Activated CD4-positive, alpha-beta T cell treated with anti-CD3 and anti-CD28 coated beads, Interleukin-2, amount 50 U/mL, for 16 hours (primary cell): ENCODE measurements around the gene TEAD3.
"Not testable (repeated sequence)": the region's sequence is repeated elsewhere in the genome, so short reads cannot be mapped to it uniquely, and the experiment has no call there.

Experiments
- DNase-seq: peaks from one replicate; pipeline ENCODE4 v3.0.0-alpha.2; 2020

TEAD3 gene

DNA sequence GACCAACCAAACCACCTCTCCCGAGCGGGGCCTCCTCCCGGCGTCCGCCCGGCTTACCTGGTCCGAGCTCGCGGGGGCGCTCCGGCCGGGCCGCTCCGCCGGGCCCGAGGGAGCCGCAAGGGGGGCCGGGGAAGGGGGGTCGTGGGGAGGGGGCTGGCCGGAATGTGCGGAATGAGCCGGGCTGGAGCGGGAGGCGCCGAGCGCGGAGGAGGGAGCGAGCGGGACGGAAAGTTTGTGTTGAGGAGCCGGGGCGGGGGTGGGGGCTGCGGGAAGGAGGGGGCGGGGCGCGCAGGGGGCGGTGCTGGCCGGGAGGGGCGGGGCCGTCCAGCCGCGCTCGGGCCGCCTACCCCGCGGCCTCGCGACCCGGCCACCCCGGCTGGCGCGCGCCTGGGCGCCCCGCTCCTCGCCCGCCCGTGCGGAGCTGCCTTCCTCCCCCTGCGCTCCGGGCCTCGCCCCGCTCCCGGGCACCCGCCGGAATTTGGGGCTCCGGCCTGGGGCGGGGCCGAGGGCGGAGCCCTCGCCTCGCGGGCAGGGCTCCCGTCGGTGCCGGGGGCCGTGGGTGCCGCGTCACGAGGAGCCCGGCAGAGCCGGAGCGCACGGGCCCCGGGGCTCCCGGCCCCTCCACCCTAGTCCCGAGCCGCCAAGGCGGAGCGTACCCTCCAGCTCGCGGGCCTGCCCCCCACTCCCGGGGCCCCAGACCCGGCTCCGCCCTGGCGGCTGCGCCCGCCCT, at the start of gene TEAD3:
Gene TEAD3 (minus strand): TSS at position 239 of the 730 bp plus-strand sequence.
- DNase-seq, result no peak

DNA sequence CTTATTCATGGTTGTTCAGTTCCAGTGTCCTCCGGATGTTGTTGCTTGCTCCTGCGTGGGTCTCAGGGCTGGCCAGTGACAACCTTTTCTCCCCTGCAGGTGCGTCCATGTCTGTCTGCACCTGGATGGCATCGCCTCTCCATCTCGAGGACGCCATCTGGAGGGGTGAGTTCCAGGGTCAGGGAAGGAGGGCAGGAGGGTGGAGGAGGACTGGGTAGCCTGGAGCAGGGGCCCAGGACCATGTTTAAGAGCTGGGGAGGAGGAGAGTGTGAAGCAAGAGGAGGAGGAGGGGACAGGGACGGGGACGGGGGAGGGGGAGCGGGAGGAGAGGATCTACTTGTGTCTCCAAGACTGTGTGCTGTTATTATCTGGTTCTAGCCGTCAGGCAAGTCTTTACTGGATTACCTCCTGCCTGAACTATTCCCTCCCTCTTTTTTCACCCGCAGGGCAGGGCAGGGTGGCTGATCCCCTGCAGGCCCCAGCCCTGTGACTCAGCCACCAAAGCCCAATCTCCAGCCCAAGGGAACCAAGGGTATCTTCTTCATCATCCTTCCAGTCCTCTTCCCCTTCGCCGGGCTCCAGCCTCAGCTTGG, 48.0 kb upstream of the TEAD3 start:
- DNase-seq, result no peak

DNA sequence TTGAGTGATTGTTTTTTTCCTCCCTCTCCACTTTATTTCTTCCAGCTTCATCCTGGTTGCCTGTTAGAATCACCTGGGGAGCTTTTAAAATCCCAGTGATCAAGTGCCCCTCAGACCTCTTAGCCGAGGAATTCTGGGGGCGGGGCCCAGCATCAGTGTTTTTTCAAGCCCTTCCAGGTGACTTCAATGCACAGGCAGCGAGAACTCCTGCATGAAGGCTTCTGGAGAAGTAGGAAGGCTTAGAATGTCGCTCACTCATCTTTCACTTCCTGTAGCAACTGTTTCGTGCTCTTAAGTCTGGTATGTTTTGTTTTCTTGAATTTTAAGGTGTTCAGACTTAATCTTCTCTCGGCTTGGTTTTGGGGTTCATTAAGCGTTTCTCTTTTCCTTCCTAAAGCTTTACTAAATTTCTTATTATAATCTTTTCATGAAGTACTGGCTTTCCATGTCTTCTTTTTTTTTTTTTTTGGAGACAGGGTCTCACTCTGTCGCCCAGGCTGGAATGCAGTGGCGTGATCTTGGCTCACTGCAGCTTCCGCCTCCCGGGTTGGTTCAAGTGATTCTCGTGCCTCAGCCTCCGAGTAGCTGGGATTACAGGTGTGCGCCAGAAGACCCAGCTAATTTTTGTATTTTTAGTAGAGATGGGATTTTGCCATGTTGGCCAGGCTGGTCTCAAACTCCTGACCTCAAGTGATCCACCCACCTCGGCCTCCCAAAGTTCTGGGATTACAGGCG, 46.7 kb upstream of the TEAD3 start:
- no peak for DNase-seq

DNA sequence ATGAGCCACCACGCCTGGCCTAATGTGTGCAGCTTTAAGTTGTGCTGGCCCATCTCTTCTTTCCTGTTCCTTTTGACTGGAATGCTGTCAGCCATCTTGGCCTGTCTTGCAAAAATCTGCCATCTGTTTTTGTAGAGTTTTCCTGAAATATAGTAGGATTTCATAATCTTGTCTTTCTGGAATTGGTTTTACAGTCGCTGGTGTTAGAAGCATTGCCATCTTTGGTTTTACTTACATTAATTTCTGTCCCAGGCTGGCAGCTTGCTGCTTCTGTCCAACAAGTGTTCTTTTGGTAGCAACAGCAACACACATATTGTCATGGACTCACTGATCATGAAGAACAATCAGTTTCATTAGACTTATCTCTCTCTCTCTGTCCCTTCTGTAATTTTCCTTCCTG, 45.0 kb upstream of the TEAD3 start:
- DNase-seq, result no peak

DNA sequence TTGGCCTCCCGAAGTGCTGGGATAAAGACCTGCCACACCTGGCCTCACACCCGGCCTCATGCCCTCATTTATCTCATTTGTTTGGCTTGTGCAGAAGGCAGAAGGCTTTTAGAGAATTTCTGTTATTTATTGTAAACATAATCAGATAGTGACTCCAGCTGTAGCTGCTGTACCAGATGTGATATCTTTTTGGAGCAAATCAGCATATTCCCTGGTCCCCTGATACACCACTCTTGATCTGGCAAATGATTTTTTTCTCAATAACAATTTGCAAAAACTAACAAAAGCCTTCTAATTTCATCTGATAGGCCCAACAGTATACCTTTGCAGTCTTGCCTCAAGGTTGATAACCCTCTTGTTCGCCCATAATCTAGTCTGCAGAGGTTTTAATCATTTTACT, 42.3 kb upstream of the TEAD3 start:
- DNase-seq, result no peak

DNA sequence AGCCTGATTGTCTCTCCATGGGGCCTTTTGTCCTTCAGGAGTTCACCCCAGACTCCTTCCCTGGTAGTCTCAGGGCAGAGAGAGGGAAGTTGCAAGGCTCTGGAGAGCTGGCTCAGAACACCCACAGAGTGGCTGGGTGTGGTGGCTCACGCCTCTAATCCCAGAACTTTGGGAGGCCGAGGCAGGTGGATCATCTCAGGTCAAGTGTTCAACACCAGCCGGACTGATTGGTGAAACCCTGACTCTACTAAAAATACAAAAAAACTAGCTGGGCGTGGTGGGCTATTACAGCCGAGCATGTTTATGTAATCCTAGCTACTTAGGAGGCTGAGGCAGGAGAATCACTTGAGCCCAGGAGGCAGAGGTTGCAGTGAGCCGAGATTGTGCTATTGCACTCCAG, 39.0 kb upstream of the TEAD3 start:
- DNase-seq, result not testable (repeated sequence)

DNA sequence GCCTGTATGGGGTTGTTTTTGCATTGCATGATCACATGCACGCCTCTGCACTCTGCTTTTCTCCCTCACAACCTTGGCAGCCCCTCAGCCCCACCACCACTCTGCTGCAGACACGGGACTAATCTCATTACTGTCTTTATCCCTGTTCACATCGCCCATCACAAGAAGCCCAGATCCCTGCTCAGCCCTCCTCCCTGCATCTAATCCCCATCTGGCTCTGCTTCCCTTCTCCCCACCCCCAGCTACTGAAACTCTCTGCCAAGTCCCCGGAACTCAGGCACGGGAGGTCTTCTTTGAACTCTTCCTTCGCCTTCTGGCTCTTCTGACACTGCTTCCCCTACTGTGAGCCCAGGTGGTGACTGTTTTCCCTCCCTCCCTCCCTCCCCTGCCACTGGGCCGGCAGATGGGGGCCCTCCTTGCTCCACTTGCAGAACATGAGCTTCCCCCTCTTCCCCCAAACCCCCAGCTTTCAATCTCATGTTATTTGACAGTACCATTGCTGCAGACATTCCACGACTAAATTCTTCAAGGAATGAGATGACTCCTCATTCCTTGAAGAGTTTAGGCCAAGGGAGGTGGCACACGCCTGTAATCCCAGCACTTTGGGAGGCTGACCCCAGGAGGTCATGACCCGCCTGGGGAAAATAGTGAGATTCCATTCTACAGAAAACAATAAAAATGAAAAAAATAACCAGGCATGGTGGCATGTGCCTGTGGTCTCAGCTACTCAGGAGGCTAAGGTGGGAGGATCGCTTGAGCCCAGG, 37.7 kb upstream of the TEAD3 start:
- DNase-seq, result no peak

DNA sequence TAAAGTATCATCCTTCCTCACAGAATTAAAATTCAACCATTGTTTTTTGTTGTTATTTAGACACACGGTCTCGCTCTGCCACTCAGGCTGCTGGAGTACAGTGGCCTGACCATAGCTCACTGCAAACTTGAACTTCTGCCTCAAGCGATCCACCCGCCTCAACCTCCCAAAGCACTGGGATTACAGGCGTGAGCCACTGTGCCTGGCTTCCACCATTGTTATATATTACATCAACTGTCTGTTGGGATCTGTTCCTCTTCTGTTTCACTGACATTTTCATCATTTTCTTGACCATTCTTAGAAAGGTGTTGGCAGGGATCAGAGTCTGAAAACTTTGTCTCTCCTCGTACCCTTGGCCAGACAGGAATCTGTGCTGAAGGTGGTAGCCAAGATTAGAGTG, 37.1 kb upstream of the TEAD3 start:
- no peak for DNase-seq

DNA sequence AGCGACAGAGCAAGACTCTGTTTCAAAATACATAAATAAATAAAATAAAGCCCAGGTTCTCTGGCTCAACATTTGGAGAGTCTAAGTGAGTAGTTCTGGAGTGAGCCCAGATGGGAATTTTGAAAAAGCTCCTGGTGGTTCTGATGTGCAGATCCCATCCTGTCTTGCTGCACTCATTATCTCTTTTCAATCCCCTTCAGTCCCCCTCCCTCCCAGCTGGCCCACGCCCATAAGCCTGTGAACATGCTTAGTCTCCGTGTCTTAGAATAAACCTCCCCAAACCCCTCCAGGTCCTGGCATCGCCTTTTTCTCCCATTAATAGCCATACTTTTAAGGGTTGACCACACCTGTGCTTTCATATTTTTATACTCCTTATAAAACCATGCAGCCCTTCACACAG, 35.2 kb upstream of the TEAD3 start:
- DNase-seq, result no peak

DNA sequence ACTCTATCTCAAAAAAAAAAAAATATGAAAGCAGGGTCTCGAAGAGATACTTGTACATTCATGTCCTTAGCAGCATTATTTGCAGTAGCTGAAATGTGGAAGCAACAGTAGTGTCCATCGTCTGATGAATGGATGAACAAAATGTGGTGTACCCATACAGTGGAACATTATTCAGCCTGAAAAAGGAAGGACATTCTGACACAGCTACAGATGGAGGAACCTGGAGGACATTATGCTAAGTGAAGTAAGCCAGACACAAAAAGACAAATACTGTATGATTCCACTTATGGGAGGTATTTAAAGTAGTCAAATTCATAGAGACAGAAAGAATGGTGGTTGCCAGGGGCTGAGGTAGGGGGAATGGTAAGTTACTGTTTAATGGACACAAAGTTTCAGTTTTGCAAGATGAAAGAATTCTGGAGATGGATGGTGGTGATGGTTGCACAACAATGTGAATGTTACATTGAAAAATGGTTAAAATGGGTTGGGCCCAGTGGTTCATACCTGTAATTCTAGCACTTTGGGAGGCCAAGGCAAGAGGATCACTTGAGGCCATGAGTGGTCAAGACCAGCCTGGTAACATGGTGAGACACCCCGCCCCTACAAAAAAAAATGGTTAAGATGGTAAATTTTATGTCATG, 27.6 kb upstream of the TEAD3 start:
- DNase-seq, result no peak

DNA sequence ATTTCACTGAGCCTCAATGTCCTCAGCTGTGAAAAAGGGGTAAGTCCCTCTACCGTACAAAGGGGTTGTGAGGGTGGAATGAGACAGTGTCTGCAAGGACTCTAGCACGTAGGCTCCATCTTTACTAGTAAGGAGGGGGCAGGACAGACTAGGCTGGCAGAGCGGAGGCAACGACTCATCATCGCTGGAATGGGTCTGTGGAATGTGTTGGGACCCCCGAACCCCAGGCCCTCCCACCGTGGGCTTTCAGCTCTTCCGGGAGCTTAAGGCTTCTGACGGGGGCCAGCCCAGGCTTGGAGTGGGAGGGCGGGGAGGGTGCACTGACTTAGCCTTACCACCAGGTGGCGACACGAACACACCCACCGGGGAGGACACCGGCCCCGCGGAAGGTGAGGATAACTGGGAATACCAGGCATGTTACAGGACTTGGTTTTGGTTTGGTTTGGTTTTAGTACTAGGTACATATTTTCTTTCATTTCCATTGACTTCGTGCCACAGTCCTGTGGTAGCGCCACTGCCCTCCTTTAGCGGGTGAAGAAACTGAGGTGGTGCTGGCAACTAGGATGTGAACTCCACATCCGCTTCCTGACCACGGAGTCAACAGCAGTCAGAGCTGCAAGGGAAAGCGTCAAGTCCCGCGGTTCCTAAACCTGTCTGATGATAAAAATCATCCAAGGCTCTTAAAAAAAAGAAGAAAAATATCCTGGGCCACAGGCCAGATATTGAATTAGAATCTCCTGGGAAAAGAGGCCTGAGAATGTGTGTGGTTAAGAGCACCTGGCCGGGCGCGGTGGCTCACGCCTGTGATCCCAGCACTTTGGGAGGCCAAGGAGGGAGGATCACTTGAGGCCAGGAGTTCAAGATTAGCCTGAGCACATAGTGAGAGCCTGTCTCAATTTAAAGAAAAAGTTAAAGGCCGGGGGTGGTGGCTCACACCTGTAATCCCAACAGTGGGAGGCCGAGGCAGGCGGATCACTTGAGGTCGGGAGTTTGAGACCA, 26.1 kb upstream of the TEAD3 start:
- DNase-seq, result peak; percentile 75

DNA sequence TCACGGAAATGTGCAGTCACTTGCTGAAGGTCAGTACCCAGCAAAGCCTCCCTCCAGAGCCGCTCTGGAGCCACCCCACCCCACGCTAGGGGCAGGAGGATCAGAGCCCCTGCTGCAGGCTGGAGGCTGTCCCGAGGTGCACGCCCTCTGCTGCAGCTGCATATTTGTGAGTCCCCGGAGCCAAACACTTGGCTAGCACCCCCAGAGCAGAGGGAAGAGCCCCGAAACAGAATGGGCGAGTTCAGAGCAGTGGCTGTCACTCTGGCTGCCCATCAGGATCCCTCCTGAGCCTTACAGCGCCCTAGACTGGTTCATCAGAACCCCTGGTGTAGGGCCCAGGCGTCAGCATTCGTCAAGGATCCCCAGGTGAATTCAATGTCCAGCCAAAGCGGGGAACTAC, 25.3 kb upstream of the TEAD3 start:
- no peak for DNase-seq

DNA sequence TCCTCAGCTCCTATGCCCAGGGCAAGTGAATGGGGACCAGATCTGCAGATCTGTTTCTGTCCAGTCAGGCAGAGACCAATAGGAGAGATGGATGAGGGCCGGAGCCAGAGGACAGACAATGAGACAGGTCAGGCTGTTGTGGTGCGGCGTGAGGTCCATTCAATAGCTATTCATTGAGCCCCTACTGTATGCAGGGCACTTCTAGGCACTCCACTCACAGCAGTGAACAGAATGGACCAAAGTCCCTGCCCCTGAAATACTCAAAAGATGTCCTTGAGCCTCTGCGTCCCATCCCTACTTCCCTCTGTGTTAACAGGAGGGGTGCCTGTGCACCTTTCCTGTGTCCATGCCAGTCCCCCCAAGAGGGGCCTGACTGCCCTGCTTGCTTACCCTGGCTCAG, 24.4 kb upstream of the TEAD3 start:
- DNase-seq, result no peak

DNA sequence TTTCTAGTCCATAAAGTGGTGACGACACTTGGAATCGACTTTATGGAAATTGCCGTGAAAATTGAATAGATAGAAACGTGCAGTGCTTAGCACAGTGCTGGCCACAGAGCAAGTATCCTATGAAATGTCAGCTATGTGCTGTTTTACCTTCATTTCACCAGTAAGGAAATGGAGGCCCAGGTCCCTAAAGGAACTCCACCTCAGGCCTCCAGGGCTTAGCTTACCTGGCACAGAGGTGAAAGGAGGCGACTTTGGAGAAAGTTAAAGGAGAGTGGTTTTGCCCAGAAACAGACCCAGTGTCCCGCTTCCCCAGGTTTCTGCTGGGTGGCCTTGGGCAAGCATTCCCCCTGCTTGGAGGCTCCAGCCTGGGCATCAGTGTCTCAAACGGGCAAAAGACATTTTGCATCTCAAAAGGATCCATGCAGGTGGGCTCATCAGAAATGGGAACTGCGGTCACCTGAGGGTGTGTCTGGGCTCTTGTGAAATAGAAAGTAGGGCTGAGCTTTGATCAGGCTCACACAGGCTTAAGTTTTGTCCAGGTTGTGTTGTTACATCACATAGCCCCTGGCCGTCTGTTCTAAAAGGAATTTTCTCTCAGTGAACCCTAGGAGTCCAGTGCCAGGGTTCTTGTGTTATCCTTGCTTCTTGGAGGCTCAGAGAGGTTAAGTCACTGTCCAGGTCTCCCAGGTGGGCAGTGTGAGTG, 22.6 kb upstream of the TEAD3 start:
- no peak for DNase-seq

DNA sequence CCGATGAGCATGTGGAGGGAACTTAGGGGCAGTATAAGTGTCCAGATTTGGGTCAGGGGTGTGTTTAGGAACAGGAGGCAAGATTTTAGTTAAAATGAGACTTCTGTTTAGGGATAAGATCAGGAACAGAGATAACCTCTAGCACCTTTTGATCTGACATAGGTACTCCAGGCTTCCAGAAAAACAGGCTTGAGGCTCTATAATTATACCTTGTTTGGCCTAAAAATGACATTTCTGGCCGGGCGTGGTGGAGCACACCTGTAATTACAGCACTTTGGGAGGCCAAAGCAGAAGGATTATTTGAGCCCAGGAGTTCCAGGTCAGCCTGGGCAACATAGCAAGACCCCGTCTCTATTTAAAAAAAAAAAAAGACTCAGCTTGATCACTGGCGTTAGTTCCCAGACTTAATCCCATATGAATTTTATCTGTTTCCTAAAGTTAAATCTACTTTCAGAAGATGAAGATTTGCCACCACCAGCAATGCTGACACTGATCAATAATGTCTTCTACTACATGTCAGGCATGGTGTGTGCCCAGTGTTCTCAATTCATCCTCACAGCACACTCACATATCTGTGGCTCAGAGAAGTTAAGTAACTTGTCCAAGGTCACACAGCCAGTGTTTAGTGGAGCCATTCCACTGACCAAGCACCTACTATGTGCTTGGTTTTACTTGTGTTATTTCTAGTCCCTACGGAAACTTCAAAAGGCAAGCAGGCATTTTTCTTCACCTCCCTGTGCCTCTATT, 21.9 kb upstream of the TEAD3 start:
- DNase-seq, result no peak

DNA sequence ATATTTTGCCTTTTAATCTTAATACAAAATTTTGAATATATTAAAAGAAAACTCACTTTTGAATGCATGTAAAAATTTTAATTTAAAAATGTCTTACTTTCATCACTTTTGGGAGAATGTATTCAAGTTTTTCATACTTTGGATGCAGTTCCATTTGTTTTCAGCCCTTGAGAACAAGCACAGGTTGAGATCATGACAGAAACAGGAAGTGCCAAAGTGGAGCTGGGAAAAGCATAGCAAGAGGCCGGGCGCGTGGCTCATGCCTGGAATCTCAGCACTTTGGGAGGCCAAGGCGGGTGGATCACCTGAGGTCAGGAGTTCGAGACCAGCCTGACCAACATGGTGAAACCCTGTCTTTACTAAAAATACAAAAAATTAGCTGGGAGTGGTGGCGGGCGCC, 21.1 kb upstream of the TEAD3 start:
- DNase-seq, result not testable (repeated sequence)

DNA sequence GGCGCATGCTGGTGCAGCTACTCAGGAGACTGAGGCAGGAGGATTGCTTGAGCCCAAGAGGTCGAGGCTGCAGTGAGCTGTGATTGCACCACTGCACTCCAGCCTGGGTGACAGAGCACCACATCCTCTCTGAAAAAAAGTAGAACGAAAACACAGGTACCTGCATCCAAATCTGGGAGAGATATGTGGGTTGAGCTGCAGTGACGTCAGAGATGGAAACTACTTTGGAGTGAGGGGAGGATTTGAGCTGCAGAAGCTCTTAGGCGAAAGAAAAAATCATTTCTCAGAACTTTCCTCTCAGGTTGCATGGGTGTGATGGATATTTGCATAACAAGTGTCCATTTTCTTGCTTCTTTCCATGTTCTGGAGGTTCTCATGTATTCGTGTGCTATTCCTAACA, 19.8 kb upstream of the TEAD3 start:
- DNase-seq, result no peak

DNA sequence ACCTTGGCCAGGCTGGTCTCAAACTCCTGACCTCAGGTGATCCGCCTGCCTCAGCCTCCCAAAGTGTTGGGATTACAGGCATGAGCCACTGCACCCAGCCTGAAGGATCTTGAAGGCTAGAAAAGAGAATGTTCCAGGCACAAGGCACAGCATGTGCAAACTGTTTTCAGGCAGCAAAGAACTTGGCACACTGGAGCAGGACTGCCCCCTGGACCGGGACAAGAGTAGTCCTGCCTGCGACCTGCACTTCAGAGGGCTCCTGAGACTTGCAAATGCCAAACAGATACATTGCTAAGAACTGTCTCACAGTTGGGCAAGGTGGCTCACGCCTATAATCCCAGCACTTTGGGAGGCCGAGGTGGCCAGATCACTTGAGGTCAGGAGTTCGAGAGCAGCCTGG, 19.1 kb upstream of the TEAD3 start:
- not testable (repeated sequence) for DNase-seq

DNA sequence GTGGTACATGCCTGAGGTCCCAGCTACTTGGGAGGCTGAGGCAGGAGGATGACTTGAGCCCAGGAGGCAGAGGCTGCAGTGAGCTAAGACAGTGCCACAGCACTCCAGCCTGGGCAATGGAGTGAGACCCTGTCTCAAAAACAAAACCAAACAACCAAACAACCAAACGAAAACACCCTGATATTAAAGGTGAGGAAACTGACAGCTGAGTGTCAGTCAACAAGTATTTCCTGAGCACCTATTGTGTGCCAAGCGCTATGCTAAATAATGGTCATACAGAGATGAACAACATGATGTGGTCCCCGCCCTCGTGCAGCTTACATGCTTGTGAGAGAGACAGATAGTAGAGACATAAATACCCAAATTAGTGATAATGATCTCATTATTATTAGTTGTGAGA, 17.7 kb upstream of the TEAD3 start:
- DNase-seq, result no peak

DNA sequence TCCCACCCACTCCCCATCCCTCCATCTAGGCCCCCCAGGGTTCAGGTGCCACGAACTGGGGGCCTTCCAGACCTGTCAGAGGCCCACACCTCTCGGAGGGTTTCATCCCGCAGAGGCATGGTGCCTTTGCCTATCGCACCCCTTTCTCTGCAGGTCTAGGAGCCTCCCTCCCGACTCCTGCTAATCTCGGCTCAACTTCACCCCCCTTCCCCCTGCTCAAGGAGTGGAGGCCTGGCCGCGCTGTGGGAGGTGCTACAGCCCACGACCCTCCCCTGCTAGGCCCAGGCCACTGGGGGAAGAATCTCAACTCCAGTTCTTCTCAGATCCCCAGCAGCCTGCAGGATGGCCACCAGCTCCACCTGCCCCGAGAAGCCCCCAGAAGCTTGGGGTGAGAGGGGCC, 15.9 kb upstream of the TEAD3 start, which contains the start of gene TULP1:
Gene TULP1 (minus strand): TSS at position 157 of the 400 bp plus-strand sequence. CDS start 38 bp downstream, at position 119.
- no peak for DNase-seq
